NCI-H146 treated with DMSO at 0.1 percent for 48 hours (cell line): ENCODE results near the gene GGT6.

ENCODE experiments used
- DNase-seq: peaks from one replicate; lab custom pipeline; 2025; ENCODE audit not compliant: unreplicated experiment; lab: John Stamatoyannopoulos, UW

GGT6 gene

GRCh38 chr17:4527134-4527533, 33.2 kb downstream of the GGT6 start:
- DNase-seq, result no peak

GRCh38 chr17:4525691-4526397, 34.5 kb downstream of the GGT6 start:
- no peak for DNase-seq

- no peak for DNase-seq
Observed at GRCh38 chr17:4523946-4524345, 36.4 kb downstream of the GGT6 start.

- no peak for DNase-seq
Observed at GRCh38 chr17:4522661-4523060, 37.7 kb downstream of the GGT6 start.

GRCh38 chr17:4520894-4521600, 39.3 kb downstream of the GGT6 start:
- no peak for DNase-seq

- no peak for DNase-seq
Observed at GRCh38 chr17:4520060-4520893, 40.1 kb downstream of the GGT6 start.

GRCh38 chr17:4519361-4519788, 41.0 kb downstream of the GGT6 start:
- DNase-seq, result no peak

GRCh38 chr17:4518901-4519300, 41.5 kb downstream of the GGT6 start:
- no peak for DNase-seq

- DNase-seq, result no peak
Observed at GRCh38 chr17:4516735-4517134, 43.6 kb downstream of the GGT6 start.

- no peak for DNase-seq
Observed at GRCh38 chr17:4515501-4515900, 44.9 kb downstream of the GGT6 start.

GRCh38 chr17:4514779-4515178, 45.6 kb downstream of the GGT6 start:
- no peak for DNase-seq

- no peak for DNase-seq
Observed at GRCh38 chr17:4514206-4514605, 46.2 kb downstream of the GGT6 start.

GRCh38 chr17:4513113-4514032, 47.0 kb downstream of the GGT6 start:
- no peak for DNase-seq

- no peak for DNase-seq
Observed at GRCh38 chr17:4512156-4513112, 47.9 kb downstream of the GGT6 start.

GRCh38 chr17:4511199-4511932, 49.0 kb downstream of the GGT6 start:
- DNase-seq, result no peak

GRCh38 chr17:4510618-4510941, 49.8 kb downstream of the GGT6 start:
- no peak for DNase-seq

- no peak for DNase-seq
Observed at GRCh38 chr17:4509923-4510617, 50.3 kb downstream of the GGT6 start.

- DNase-seq, result no peak
Observed at GRCh38 chr17:4509401-4509800, 51.0 kb downstream of the GGT6 start.
